HG03135 (cell line): ENCODE results near the gene ADCY7.
A peak's percentile ranks its signal among the peaks of the same experiment; 100 is the strongest.
"Not testable (repeated sequence)": the region's sequence is repeated elsewhere in the genome, so short reads cannot be mapped to it uniquely, and the experiment has no call there.

Source experiments
- ATAC-seq: cut with Tn5 transposase; IDR thresholded peaks from one replicate; pipeline ENCODE4 v1.9.1; 2021; ENCODE audit warnings: mild to moderate bottlenecking, moderate library complexity; ENCODE audit not compliant: unreplicated experiment

The ADCY7 gene

DNA sequence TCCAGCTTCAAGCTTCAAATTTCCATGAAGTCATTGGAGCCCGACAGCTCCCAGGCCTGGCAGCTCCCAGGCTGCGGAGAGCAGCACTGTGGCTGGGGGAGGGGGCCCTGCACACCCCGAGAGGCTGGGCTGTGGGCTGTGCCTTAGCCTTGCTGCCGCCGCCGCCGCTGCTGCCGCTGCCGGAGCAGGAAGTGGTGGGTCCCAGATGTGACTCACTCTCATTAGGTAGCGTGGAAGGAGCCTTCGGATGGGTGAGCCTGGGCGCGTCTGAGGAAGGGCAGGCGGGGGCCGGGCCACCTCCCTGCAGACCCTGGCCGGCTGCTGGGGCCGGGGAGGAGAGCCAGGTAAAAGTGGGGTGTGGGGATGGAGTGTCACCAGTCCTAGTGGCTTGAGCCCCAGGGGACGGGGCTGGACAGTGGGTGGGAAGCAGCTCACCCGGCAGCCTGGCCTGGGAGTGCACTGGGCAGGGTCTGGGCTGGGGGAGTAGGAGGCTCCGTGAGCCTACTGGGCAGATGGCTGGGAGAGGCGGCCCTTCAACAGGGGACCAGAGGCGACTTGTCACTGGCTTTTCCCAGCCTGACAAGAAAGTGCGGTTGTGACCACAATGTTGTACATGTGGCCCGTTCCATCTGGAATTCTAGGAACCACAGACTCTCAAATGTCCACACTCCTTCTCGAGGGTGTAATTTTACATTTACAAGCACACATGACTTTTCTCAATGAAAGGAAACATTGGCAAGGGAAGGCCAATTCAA is at the start of gene ADCY7:
ADCY7 (plus strand) TSS at position 215 of the 755 bp plus-strand sequence. CDS start 21,629 bp downstream, outside the sequence.
- ATAC-seq, result peak; percentile 85

DNA sequence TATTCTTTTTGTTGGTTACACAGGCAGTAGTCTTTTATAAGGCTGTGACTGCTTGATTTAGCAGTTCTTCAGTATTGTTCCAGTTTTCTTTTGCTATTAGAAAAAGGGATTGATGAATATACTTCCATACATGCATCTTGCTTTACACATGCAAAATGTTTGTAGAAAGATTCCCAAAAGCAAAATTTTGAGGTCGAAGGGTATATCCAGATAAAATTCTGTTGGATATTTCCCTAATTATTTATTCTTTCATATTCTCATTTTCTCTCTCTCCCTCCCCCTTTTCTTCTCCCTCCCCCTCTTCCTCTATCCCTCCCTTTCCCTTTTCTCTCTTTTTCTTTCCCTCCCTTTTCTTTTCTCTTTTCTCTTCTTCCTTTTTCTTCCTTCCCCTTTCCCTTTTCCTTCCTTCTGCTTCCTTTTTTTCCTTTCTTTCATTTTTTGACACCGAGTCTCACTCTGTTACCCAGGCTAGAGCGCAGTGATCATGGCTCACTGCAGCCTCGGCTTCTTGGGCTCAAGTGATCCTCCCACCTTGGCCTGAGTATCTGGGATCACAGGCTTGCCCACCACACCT is 46.9 kb upstream of the ADCY7 start:
- ATAC-seq, result no peak

DNA sequence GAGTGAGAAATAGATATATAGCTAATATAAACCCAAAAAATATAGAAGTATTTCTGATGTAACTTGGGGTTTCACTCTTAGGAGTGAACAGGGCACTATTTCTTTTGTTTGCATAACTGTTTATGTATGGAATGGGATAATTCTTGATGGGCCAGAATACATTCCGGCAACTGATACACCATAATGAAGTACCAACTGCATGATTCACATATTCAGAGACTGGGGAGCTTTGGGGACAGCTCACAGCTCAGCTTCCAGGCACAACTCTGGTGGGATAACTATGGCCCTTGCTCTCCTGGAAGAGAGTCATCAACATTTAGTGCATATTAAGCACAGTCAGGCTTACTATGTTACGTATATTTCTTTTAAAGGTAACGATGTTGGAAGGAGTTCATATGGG is 42.1 kb upstream of the ADCY7 start:
- ATAC-seq, result no peak

DNA sequence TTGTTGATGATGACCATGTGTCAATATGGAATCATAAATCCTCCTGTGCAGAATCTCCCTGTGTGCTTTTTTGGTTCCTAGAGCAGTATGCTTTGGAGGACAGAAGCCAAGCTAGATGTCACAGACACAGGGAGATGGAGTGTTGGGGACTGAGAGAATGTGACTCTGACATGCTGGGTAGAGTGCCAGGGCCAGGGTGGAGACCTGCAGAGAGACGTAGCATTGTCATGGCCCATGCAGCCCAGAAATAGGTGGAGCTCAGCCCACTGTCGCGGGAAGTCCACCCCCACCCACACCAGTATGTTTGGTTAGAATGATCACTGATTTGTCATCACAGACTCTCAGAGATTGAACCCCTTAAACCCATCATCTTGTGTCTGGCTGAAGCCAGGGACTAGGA is 39.2 kb upstream of the ADCY7 start:
- ATAC-seq, result no peak

DNA sequence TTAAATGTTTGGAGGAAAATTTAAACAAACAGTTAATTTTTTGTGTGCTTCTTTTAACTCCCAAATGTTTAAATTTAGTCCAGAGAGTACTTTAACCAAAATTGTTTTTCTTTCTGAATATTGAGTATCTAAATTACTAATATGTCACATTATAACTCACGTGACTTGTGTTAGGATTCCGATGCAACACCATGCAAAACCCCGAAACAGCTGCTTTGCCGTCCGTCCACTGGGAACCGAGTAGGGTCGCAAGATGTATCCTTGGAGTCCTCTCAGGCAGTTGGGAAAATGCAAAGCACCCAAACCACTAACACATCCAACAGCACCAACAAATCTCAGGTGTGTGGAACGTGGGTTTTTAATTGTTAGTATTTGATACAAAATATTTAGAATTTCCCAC is 38.7 kb upstream of the ADCY7 start:
- no peak for ATAC-seq

DNA sequence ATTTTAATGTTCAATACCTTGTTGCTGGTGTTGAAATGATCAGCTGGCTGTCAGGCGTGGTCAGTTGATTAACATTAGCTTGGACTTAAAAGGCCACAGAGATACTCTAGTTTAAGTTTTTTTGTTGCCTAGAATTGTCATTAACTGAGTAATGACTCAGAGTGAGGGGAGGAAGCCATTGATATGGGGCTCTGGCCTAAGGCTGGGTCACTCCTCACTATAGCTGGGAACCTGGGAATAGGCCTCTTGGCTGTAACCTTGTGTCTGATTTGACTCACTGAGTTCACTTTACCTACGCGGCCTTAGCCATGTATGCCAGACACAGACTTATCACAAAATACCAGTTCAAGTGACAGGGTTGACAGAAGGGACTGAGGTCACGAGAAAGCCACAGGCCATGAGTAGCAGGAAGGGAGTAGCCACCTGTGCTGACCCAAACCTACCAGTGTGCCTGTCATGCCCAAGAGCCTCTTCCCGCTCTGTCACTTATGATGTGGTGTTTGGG is 37.9 kb upstream of the ADCY7 start:
- ATAC-seq, result no peak

DNA sequence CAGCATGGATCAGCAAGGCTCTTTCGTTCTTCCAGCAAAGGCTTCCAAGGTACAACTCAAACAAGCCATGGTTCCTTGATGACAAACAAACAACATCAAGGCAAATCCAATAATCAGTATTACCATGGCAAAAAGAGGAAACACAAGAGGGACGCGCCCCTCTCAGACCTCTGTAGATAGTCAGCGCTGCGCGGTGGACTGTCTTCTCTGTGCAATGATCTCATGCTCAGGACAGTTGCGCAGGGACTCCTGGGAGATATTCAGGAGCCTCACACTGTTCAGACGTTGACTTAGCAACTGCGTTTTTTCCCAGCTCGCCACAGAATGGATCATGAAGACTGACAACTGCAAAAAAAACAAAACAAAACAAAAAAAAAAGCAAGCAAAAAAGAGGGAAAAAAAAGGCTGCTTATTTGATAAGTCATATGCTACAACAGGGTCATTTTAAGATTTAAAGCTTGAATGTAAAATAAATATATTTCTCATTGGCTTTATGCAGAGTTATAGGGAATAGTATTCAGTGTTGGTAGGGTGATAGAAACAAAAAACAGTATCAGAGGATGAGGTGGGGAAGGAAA is 37.1 kb upstream of the ADCY7 start:
- ATAC-seq, result no peak

DNA sequence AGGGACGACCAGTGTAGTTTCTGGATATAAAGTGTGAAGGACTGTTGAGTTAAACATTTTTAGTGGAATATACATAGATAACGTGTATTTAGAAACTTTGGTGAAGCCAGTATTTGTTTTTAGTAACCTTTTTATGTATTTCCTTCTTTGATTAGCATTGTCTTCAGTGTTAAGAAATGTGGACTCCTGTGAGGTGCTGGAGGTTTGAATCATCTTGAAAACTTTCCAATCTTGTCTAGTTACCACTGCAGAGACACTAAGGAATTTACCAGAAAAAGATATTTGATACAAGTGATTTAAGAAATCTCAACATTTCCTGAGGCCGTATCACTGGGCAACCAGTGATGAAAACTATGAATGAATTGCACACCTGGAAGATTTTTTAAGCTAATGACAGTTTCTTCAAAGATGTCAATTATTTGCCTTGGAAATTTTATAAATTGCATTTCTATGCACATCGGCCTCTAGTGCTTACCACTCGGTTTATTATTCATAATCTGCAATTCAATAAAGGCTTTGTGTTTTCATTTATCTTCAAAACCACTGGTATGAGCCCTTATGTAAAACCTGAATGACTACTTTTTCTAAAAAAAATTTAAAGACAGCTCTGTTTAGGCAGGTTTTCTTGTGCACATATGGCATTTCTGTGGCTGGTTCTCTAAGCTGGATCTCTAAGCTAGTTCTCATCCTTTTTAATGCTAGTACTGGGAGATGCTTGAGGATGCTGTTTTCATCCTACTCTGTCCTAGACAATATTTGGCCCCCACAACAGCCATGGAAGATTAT is 31.4 kb upstream of the ADCY7 start:
- ATAC-seq, result no peak

DNA sequence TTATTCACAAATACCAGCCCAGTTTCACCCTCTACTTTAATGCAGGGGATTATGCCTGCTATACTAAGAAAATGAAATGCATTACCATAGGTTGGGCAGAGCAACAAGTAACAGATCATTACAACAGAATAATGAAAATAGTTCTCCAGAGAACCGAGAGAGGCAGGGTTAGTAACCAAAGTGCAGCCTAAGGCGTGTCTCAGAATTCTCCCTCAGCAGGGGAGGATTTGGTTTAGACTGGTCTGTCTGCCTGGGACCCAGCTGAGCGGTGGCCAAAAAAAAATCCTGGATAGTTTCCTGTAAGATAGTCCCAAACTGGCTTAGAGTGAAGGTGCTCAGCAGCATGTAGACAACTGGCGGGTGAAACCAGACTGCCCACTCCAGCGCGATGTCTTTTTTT is 30.8 kb upstream of the ADCY7 start:
- ATAC-seq, result no peak

DNA sequence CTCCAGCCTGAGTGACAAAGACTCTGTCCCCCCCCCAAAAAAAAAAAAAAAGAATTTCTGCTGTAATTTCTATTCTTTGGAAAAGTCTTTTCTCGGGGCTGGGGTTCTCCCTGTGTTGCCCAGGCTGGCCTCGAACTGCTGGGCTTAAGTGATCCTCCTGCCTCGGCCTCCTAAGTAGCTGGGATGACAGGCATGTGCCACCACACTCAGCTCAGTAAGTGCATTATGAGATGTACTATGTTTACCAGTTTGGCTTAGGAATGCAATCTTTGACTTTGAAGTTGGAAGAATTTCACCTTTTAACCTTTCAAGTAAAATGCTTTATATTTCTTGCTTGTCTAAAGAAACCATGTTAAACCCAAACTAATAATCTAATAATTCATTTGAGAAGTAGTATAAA is 28.0 kb upstream of the ADCY7 start:
- no peak for ATAC-seq

DNA sequence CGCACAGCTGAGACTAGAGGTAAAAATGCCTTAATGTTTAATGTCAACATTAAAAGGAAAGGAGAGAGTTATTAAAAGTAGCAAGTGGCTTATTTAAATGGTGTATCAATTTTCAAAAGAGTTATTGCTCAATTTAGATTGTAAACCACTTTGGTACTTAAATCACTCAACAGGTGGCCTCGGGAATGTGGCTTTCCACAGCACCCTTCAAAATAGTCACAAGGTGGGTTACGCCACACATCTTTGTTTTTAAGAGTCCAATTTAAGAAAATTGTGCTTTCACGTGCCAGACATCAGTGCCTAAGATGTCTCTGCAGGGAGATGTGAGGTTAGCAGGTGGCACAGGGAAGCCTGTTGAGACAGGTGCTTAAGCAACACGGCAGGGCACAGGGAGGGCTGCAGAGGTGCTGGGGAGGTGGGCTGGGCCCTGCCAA is 27.5 kb upstream of the ADCY7 start:
- ATAC-seq, result no peak

DNA sequence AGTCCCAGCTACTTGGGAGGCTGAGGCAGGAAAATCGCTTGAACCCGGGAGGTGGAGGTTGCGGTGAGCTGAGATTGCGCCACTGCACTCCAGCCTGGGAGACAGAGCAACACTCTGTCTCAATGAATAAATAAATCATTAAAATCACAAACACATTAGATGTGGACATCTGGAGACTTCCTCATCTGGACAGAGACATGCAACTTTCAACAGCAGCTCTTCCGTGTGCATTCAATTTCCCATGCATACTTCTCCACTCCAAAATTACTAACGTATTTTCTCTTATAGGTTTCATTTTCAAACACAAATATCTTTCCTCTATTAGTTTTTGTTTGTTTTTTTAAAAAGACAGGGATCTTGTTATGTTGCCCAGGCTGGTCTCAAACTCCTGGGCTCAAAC is 23.3 kb upstream of the ADCY7 start:
- not testable (repeated sequence) for ATAC-seq

DNA sequence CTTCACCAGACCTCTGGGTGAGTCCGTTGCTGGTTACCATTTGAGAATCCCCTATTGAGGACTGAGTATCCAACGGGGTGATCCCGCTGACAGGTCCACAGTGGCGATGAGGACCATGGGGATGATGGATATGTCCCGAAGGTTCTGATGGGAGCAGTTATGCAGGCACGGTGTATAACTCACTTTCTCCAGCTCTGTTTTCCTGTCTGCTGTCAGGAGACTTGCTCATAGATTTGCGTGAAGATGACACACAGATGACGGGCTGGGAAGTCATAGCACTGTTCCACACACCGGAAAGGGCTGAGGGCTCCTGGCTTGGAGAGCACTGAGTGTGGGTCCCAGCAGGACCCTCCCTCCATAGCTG is 22.2 kb upstream of the ADCY7 start:
- no peak for ATAC-seq

DNA sequence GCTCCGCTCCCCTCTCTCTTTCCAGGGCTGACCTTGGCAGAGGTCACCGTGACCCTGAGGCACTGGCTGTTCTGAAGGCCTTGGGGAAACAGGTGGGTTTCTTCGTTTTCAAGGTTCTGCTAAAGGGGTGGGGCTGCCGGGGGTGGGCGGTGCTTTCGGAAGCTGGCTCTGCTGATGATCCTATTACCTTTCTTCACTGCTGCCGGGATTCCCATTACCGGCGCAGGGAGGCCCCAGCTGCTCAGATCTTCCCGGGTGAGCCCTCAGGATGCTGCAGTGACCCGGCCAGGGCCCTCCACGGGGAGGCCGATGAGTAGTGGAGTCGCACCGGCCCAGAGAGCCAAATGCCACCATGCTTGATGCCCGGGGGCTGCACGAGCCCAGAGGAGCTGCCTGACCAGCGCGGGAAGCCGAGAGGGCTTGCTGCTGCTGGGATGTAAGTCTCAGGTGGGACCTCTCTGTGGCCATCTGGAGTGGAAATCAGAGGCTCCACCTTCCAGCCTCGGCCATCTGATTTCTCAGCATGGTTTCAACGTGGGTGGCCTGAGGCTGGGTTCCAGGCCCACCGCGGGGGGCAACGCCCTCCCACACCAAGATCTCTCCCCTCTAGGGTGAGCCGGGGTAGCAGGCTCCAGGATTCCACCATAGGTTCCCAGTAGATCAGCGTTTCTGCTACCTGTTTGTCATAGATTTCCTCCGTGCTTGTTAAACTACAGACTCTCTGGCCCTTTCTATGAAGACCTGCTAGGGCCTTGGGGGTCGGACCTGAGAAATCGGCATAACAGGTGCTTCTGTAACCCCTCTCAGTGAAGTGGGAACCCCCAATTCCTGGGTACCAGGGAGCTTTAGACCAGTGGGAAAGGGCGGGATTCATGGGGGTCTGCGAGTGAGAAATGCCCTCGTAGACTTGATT is 21.6 kb upstream of the ADCY7 start:
- no peak for ATAC-seq

DNA sequence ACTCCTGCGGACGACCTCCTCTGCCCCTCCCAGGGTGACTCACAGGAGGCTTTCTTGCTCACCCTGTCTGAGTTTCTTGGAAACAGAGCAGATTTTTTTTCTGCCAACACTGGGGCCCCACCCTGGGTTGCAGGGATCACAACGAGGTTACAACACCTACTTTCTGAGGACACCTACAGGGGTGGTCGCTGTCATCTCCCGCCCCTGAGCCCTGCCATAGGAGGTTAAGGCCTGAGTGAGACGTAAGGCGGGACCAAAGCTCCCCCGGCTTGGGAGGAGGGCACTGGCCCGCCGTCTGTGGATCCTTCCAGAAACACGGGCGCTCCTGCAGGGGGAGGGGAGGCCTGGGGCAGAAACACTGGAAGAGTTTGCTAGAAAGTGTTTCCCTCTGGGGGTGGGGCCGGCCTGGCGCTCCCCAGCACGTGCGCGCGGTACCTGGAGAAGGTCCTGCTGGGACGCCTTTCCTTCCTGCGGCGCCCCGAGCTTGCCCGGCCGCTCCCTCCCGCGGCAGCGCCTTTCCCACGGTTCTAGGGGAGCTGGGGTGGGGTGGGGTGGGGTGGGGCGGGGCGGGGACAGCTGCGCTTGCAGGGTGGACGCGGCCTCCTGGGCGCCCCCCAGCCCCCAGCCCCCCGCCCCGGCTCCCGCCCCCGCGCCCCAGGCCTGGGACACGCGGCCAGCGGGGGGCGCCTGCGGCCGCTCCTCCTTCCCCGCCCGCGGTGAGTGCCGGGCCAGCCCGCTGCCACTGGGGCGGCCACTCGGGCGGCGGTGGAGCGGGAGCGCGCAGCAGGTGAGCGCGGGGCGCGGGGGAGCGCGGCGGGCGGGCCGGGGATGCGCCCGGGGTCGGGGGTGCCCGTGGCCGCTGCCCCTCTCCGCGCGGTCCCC is 20.7 kb upstream of the ADCY7 start:
- peak; percentile 76 for ATAC-seq

DNA sequence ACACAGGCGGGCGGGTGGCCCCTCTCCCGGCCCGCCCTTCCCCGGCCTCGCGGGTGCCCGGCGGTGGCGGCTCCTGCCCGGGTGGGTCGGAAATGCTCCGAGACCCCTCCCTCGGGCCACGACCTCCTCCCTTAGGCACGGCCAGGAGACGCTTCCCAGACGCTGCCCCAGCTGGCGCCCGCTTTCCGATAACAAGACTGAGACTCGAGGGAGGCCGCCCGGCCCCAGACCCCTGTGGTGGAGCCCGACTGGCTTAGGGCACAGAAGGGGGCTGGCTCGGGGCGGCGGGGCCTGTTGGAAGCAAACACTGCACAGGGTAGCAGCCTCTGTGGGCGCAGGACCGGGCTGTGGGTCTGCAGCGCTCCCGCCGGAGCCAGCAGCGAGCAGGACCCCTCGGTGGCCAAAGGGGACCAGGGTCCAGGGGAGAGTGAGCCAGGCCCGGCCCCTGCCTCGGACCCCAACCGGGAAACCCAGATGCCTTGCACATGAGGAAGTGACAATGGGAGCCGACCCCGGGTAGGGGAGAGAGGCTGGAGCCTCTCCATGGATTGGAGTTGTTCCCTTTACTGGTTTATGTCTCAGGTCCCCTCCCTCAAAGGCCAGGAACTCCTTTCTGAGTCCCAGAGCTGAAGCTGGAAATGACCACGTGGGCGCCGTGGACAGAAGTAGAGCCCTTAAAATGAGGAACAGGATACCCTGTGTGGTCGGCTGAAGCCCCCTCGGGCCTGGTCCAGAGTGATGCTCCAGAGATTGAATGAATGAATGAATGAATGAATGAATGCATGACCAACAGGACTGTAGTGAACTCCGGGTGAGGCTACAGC is 19.8 kb upstream of the ADCY7 start:
- peak; percentile 38 for ATAC-seq

DNA sequence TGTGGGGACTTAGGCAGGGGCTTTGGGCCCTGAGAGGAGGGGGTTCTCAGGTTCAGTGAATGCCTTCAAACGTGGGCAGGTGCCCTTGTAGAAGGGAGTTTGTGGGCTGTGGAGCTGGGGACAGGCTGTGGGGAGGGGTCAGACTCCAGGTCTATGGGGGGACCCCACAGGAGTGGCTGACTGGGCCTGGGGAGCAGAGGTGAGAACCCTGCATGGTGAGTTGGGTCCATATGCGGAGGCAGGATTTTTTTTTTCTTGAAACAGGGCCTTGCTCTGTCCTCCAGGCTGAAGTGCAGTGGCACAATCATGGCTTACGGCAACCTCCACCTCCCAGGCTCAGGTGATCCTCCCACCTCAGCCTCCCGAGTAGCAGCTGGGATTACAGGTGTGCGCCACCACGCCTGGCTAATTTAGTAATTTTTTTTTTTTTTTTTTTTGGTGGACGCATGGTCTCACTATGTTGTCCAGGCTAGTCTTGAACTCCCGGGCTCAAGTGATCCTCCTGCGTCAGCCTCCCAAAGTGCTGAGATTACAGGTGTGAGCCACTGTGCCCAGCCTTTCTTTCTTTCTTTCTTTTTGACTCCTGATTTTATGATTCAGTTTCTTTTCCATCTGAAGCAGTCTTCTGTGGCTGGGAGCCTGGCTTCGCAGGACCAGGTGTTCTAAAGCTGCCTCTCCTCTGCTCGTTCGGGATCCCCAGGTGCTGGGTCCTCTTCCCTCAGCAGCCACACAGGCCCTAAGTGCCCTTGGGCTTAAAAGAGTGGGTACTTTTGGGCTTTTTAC is 19.0 kb upstream of the ADCY7 start:
- no peak for ATAC-seq
